GM19467 (cell line): ENCODE results near the gene AMBRA1.

ENCODE experiments used
- ATAC-seq: cut with Tn5 transposase; IDR thresholded peaks from one replicate; pipeline ENCODE4 v1.9.1; 2021; ENCODE audit warnings: mild to moderate bottlenecking, moderate library complexity; ENCODE audit not compliant: unreplicated experiment

The AMBRA1 gene

GRCh38 chr11:46574656-46575055, 19.2 kb downstream of the AMBRA1 start:
- ATAC-seq: no peak

GRCh38 chr11:46570790-46571398, 22.9 kb downstream of the AMBRA1 start:
- no peak for ATAC-seq

GRCh38 chr11:46565232-46565840, 28.5 kb downstream of the AMBRA1 start:
- no peak for ATAC-seq

GRCh38 chr11:46564459-46564858, 29.4 kb downstream of the AMBRA1 start:
- ATAC-seq: no peak

- ATAC-seq: no peak
These were observed 31.3 kb downstream of the AMBRA1 start for GRCh38 chr11:46562527-46562926.

GRCh38 chr11:46560300-46560991, 33.4 kb downstream of the AMBRA1 start:
- no peak for ATAC-seq

GRCh38 chr11:46559815-46560214, 34.0 kb downstream of the AMBRA1 start:
- no peak for ATAC-seq

GRCh38 chr11:46557684-46558151, 36.1 kb downstream of the AMBRA1 start:
- ATAC-seq: no peak

- ATAC-seq: no peak
These were observed 38.4 kb downstream of the AMBRA1 start for GRCh38 chr11:46555267-46556054.

- no peak for ATAC-seq
These were observed 39.3 kb downstream of the AMBRA1 start for GRCh38 chr11:46554213-46555147.

- no peak for ATAC-seq
These were observed 40.0 kb downstream of the AMBRA1 start for GRCh38 chr11:46553814-46554212.

- no peak for ATAC-seq
These were observed 42.6 kb downstream of the AMBRA1 start for GRCh38 chr11:46551261-46551660.

GRCh38 chr11:46547579-46547978, 46.2 kb downstream of the AMBRA1 start:
- no peak for ATAC-seq

GRCh38 chr11:46543564-46543963, 50.3 kb downstream of the AMBRA1 start:
- ATAC-seq: no peak

- ATAC-seq: no peak
These were observed 52.0 kb downstream of the AMBRA1 start for GRCh38 chr11:46541593-46542371.

GRCh38 chr11:46540807-46541206, 53.0 kb downstream of the AMBRA1 start:
- ATAC-seq: no peak

- peak; percentile 63 for ATAC-seq
These were observed 56.1 kb downstream of the AMBRA1 start for GRCh38 chr11:46537537-46538295.

- ATAC-seq: no peak
These were observed 56.7 kb downstream of the AMBRA1 start for GRCh38 chr11:46537121-46537520.

GRCh38 chr11:46535688-46536087, 58.1 kb downstream of the AMBRA1 start:
- ATAC-seq: no peak
